ENCODE measurements around the gene OR5AU1. TPM values are rescaled to one million over a fixed set of nuclear protein-coding genes. Genes with fewer than 3 reads are reported as not detected.

Gene OR5AU1
- total RNA-seq (2022; extraction: Qiagen RNA extraction) = not detected in 5 replicates

DNA sequence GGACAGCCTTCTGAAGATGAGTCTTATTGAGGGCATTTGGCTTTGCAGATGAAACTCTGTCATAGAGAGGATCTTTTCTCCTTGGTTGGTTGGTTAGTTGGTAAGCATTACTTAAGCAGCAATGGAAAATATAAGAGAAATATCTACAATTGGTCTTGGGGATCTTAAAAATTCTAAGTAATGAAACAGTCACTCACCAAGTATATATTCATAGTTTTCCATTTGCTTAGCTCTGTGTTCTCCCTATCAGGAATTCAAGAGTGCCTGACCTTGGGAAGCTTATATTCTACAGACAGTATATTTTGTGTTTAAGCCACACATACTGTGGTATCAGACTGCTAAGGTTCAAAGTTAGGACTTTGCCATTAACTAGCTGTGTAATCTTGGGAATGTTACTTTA lies at the start of gene OR5AU1:
TSS of gene OR5AU1 (minus strand) at position 101 of the 400 bp plus-strand sequence. CDS start 191 bp downstream, outside the sequence.

Other genes with a start within 250 kb of the OR5AU1 start
- gene RNASE2, start 200.6 kb downstream of the OR5AU1 start, total RNA-seq (2022; extraction: Qiagen RNA extraction) = not detected in 5 replicates
- gene METTL17, start 166.1 kb downstream of the OR5AU1 start, total RNA-seq (2022; extraction: Qiagen RNA extraction) = 67.0 to 76.5 TPM (median 72.4 TPM) in 5 replicates
- not detected in 5 replicates for gene SLC39A2, start 156.8 kb downstream of the OR5AU1 start, total RNA-seq (2022; extraction: Qiagen RNA extraction)
- gene NDRG2, start 131.0 kb downstream of the OR5AU1 start, total RNA-seq (2022; extraction: Qiagen RNA extraction) = 1.7 to 3.3 TPM (median 2.4 TPM) in 5 replicates
- gene TPPP2, start 125.8 kb downstream of the OR5AU1 start, total RNA-seq (2022; extraction: Qiagen RNA extraction) = not detected in 5 replicates
- not detected in 5 replicates for gene RNASE13, start 121.3 kb downstream of the OR5AU1 start, total RNA-seq (2022; extraction: Qiagen RNA extraction)
- gene RNASE7, start 113.7 kb downstream of the OR5AU1 start, total RNA-seq (2022; extraction: Qiagen RNA extraction) = 0.07 TPM in 1 of 5 replicates, not detected in the others
- not detected in 5 replicates for gene RNASE8, start 98.2 kb downstream of the OR5AU1 start, total RNA-seq (2022; extraction: Qiagen RNA extraction)
- gene ARHGEF40, start 85.8 kb downstream of the OR5AU1 start, total RNA-seq (2022; extraction: Qiagen RNA extraction) = 7.4 to 9.9 TPM (median 8.6 TPM) in 5 replicates
- gene ZNF219, start 57.4 kb downstream of the OR5AU1 start, total RNA-seq (2022; extraction: Qiagen RNA extraction) = 21.4 to 31.3 TPM (median 28.4 TPM) in 5 replicates
- gene TMEM253, start 55.0 kb downstream of the OR5AU1 start, total RNA-seq (2022; extraction: Qiagen RNA extraction) = 0.35 to 1.0 TPM (median 0.81 TPM) in 5 replicates
- 745 to 1,119 TPM (median 806 TPM) in 5 replicates for gene HNRNPC, start 113.4 kb upstream of the OR5AU1 start, total RNA-seq (2022; extraction: Qiagen RNA extraction)
- 0.09 to 0.25 TPM (median 0.17 TPM) in 5 replicates for gene RPGRIP1, start 124.0 kb upstream of the OR5AU1 start, total RNA-seq (2022; extraction: Qiagen RNA extraction)
- 92.9 to 130 TPM (median 100 TPM) in 5 replicates for gene SUPT16H, start 228.0 kb upstream of the OR5AU1 start, total RNA-seq (2022; extraction: Qiagen RNA extraction)